Gastrocnemius medialis (tissue), 4 donors: ENCODE data around the gene B3GNT9. TPM values are rescaled to one million over a fixed set of nuclear protein-coding genes. Genes with fewer than 3 reads are reported as not detected.

Source experiments
- ATAC-seq, 2 donors: fragments of 150-250 bp; one replicate each; pipeline ENCODE4 v1.9.1; 2016
- DNase-seq, 2 donors: peaks; one replicate each; pipeline ENCODE4 v3.0.0-alpha.2; 2019
- H3K27ac ChIP-seq, 4 donors: fragments of 200-600 bp; sonication (generic); 1 replicate in 1 of 4; 2 replicates in 3 of 4; pipeline ENCODE4 v1.5.1; 2016 to 2018; ENCODE audit warnings: mild to moderate bottlenecking in 2 of 4, moderate library complexity in 1 of 4
- H3K27me3 ChIP-seq, 3 donors: fragments of 200-600 bp; sonication (generic) in 2 of 3; 1 replicate in 1 of 3; 2 replicates in 2 of 3; pipeline versions ENCODE4 v1.5.1 to v1.6.0; 2016 to 2019; ENCODE audit warnings: mild to moderate bottlenecking in 1 of 3, moderate library complexity in 1 of 3
- H3K36me3 ChIP-seq, 2 donors: fragments of 200-600 bp; sonication (generic) in 1 of 2; one replicate each; pipeline ENCODE4 v1.5.1; 2017 to 2018
- H3K4me1 ChIP-seq, 2 donors: fragments of 200-600 bp; sonication (generic) in 1 of 2; one replicate each; pipeline ENCODE4 v1.5.1; 2016 to 2017; ENCODE audit warnings: mild to moderate bottlenecking in 2 of 2
- H3K4me3 ChIP-seq, 4 donors: fragments of 200-600 bp; sonication (generic) in 3 of 4; 1 replicate in 1 of 4; 2 replicates in 3 of 4; pipeline ENCODE4 v1.5.1; 2016 to 2019; ENCODE audit warnings: mild to moderate bottlenecking in 2 of 4
- H3K9me3 ChIP-seq, 3 donors: fragments of 200-600 bp; sonication (generic) in 2 of 3; 1 replicate in 1 of 3; 2 replicates in 2 of 3; pipeline ENCODE4 v1.5.1; 2016 to 2019
- CTCF ChIP-seq, 5 experiments: fragments of 450-650 bp in 3 of 5; fragments of 200-600 bp in 2 of 5; sonication (generic) in 2 of 5; IDR thresholded peaks in 4 of 5; conservative IDR thresholded peaks in 1 of 5; 1 replicate in 4 of 5; 2 replicates in 1 of 5; pipeline ENCODE4 v1.5.1; 2016 to 2019; ENCODE audit warnings: antibody characterized with exemption in 5 of 5, mild to moderate bottlenecking in 3 of 5, moderate library complexity in 3 of 5
- POLR2A ChIP-seq, 2 donors: fragments of 450-650 bp; IDR thresholded peaks; one replicate each; pipeline ENCODE4 v1.6.1; 2017; ENCODE audit warnings: antibody characterized with exemption in 2 of 2, mild to moderate bottlenecking in 2 of 2, moderate library complexity in 2 of 2
- in situ Hi-C, 4 donors: fragments of 200-750 bp; cut with MboI; loops; one replicate each; pipeline versions ENCODE4 v1.15.0 to v1.8.0; 2017; ENCODE audit warnings: low sequenced_read_pairs in 4 of 4
- intact Hi-C: fragments of 100-400 bp; cut with DNase I; formaldehyde crosslinking; loops from one replicate; pipeline ENCODE4 v1.15.1; 2023; ENCODE audit warnings: low total_unique reads
- total RNA-seq, 4 donors: library from RNA; depleted of rRNA; stranded (reverse); fragments of >200 nt; gene quantifications; one replicate each; pipeline versions ENCODE4 v1.1.0 to v1.2.3, GENCODE V29; 2016

B3GNT9 gene
- total RNA-seq, 4 donors from 2014 or later, result 1.5 to 3.1 (median 2.6) TPM

GRCh38 chr16:67115639-67116038 is 35.2 kb downstream of the B3GNT9 start:
- TF ChIP-seq POLR2A (IDR thresholded peaks at IDR 0.05) (no peak), CTCF (IDR thresholded peaks at IDR 0.05 in 4 of 5, conservative IDR thresholded peaks at IDR 0.05 in 1 of 5) (no peak)
- DNase-seq (no peak), ATAC-seq (no peak)
- no peak overlapping the region for H3K4me3 ChIP-seq
- no peaks in the 10 kb centered on the region for H3K27me3 ChIP-seq
- H3K27ac ChIP-seq, result peak overlapping the region; percentile 60 to 79 (median 72)
- intact Hi-C loops, result no loop called here
- H3K9me3 ChIP-seq, result no peaks in the 10 kb centered on the region
- peaks cover 30 to 33% of the 10 kb centered on the region in 2 donors for H3K4me1 ChIP-seq
- in situ Hi-C loops, result no loop called here
- peaks cover 0 to 10% of the 10 kb centered on the region in 2 donors for H3K36me3 ChIP-seq

- no peaks in the 10 kb centered on the region for H3K27me3 ChIP-seq
- no peaks in the 10 kb centered on the region for H3K9me3 ChIP-seq
- ATAC-seq, result no peak
- peak overlapping the region in 3 of 4 donors; percentile 16 to 79 (median 77) for H3K27ac ChIP-seq
- peaks cover 0 to 2% of the 10 kb centered on the region in 2 donors for H3K36me3 ChIP-seq
- in situ Hi-C loops (no loop called here), intact Hi-C loops (no loop called here)
- H3K4me1 ChIP-seq, result peaks cover 36% of the 10 kb centered on the region in 2 donors
- TF ChIP-seq CTCF (IDR thresholded peaks at IDR 0.05 in 4 of 5, conservative IDR thresholded peaks at IDR 0.05 in 1 of 5) (no peak), POLR2A (IDR thresholded peaks at IDR 0.05) (no peak)
- DNase-seq, result no peak
- H3K4me3 ChIP-seq, result no peak overlapping the region
Observed at GRCh38 chr16:67114793-67115192, 36.0 kb downstream of the B3GNT9 start.

- TF ChIP-seq POLR2A (IDR thresholded peaks at IDR 0.05), result no peak
- TF ChIP-seq CTCF (IDR thresholded peaks at IDR 0.05 in 4 of 5, conservative IDR thresholded peaks at IDR 0.05 in 1 of 5), result no peak
- ATAC-seq (no peak), DNase-seq (no peak)
- H3K4me3 ChIP-seq, result no peak overlapping the region
- H3K27ac ChIP-seq, result peak overlapping the region; percentile 39 to 92 (median 89)
- in situ Hi-C loops, result no loop called here
- H3K4me1 ChIP-seq, result peaks cover 42 to 45% of the 10 kb centered on the region in 2 donors
- H3K9me3 ChIP-seq, result no peaks in the 10 kb centered on the region
- no peaks in the 10 kb centered on the region for H3K36me3 ChIP-seq
- H3K27me3 ChIP-seq, result no peaks in the 10 kb centered on the region
- intact Hi-C loops, result no loop called here
Observed at GRCh38 chr16:67112591-67113399, 38.0 kb downstream of the B3GNT9 start.

- TF ChIP-seq CTCF (IDR thresholded peaks at IDR 0.05 in 4 of 5, conservative IDR thresholded peaks at IDR 0.05 in 1 of 5), result no peak
- no peak for TF ChIP-seq POLR2A (IDR thresholded peaks at IDR 0.05)
- intact Hi-C loops (loop anchor here (2.0 kb wide), 1 partner anchor 43 kb away; no protein-coding TSS in a partner anchor), in situ Hi-C loops (no loop called here)
- H3K36me3 ChIP-seq, result no peaks in the 10 kb centered on the region
- DNase-seq (no peak), ATAC-seq (no peak)
- H3K4me1 ChIP-seq, result peaks cover 42 to 44% of the 10 kb centered on the region in 2 donors
- H3K9me3 ChIP-seq, result no peaks in the 10 kb centered on the region
- peak overlapping the region; percentile 83 to 92 (median 89) for H3K27ac ChIP-seq
- H3K27me3 ChIP-seq, result no peaks in the 10 kb centered on the region
- no peak overlapping the region for H3K4me3 ChIP-seq
Observed at GRCh38 chr16:67111951-67112444, 38.8 kb downstream of the B3GNT9 start.
